ENCODE data around the gene SLC5A10.
"Not testable (repeated sequence)": the region's sequence is repeated elsewhere in the genome, so short reads cannot be mapped to it uniquely, and the experiment has no call there.

Gene SLC5A10

GRCh38 chr17:18950944-18951905 is 740 bp upstream of the SLC5A10 start:
- DNase-seq (ENCODE audit: low read depth in 1 of 2, low spot score in 1 of 2) = no peak
- no peak for TF ChIP-seq JUND (IDR thresholded peaks at IDR 0.05; ENCODE audit: low read depth)
- in situ Hi-C loops (cut with HindIII; ENCODE audit: low pct_unique_long_range_greater_than_20kb, low sequenced_read_pairs) = no loop called here

DNA sequence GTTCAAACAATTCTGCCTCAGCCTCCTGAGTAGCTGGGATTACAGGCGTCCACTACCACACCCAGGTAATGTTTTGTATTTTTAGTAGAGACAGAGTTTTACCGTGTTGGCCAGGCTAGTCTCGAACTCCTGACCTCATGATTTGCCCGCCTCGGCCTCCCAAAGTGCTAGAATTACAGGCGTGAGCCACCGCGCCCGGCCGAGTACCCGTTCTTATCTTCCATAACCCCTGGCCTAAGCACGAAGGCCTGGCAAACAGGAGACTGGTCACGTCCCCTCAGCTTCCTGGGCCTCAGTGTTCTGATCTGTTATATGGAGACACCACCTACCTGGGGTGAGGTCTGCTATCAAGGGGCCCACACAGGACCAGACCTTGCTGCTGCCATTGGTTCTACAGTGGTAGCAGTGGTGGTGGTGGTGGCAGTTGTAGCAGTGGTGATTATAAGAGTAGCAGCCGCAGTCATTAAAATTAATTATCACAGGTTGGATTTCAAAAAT is 1.3 kb downstream of the SLC5A10 start:
- DNase-seq (ENCODE audit: low read depth in 1 of 2, low spot score in 1 of 2) = no peak
- no peak for TF ChIP-seq JUND (IDR thresholded peaks at IDR 0.05; ENCODE audit: low read depth)
- in situ Hi-C loops (cut with HindIII; ENCODE audit: low pct_unique_long_range_greater_than_20kb, low sequenced_read_pairs) = no loop called here

DNA sequence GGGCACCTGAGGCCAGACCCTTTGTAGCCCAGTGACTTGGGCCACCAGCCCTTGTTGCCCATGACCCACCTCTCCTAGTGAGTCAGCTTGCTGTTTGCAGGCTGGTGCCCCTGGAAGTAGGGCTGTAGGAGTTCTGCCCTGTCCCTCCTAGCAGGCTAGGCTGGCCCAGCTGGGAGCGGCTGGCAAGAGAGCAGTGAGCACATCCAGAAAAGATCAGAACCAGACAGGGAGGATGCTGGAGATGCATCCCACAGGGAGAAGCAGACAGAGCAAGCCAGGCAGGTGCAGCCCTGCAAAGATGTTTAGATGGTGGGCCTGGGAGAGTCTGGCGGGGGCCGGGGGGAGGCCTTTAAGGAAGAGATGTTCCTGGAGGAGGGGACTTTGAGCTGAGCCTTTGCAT is 2.4 kb downstream of the SLC5A10 start:
- no peak for DNase-seq (ENCODE audit: low read depth in 1 of 2, low spot score in 1 of 2)
- in situ Hi-C loops (cut with HindIII; ENCODE audit: low pct_unique_long_range_greater_than_20kb, low sequenced_read_pairs) = no loop called here
- no peak for TF ChIP-seq JUND (IDR thresholded peaks at IDR 0.05; ENCODE audit: low read depth)

DNA sequence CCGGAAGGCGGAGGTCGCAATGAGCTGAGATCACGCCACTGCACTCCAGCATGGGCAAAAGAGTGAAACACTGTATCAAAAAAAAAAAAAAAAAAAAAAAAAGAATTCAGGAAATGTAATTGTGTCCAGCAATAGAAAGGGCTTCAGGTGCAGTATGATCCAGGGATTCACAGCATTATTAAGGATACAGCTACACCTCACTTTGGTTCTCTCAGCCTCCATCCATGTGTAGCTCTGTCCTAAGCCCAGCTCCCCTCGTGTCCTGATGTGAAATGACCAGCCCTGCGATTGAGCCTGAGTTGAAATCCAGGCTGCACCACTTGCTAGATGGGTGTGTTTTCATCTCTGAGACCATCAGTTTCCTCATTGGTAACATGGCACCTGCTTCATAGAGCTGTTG is 3.0 kb downstream of the SLC5A10 start:
- TF ChIP-seq JUND (IDR thresholded peaks at IDR 0.05; ENCODE audit: low read depth) = no peak
- no peak for DNase-seq (ENCODE audit: low read depth in 1 of 2, low spot score in 1 of 2)
- in situ Hi-C loops (cut with HindIII; ENCODE audit: low pct_unique_long_range_greater_than_20kb, low sequenced_read_pairs) = no loop called here

DNA sequence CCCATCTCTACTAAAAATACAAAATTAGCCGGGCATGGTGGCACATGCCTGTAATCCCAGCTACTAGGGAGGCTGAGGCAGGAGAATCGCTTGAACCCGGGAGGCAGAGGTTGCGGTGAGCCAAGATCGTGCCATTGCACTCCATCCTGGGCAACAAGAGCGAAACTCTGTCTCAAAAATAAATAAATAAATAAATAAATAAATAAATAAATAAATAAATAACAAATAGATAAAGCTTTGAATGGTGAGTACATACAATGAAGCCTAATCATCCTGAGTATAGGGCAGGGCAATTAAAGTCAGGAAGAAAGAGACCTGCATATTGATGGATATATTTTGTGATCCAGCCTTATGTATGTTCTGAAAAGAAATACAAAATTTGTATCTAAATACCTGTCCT is 4.1 kb downstream of the SLC5A10 start:
- DNase-seq (ENCODE audit: low read depth in 1 of 2, low spot score in 1 of 2); in situ Hi-C loops (cut with HindIII; ENCODE audit: low pct_unique_long_range_greater_than_20kb, low sequenced_read_pairs): not testable (repeated sequence)

GRCh38 chr17:18956581-18956980 is 4.6 kb downstream of the SLC5A10 start:
- in situ Hi-C loops (cut with HindIII; ENCODE audit: low pct_unique_long_range_greater_than_20kb, low sequenced_read_pairs) = no loop called here
- DNase-seq (ENCODE audit: low read depth in 1 of 2, low spot score in 1 of 2) = no peak
- TF ChIP-seq JUND (IDR thresholded peaks at IDR 0.05; ENCODE audit: low read depth) = no peak

- in situ Hi-C loops (cut with HindIII; ENCODE audit: low pct_unique_long_range_greater_than_20kb, low sequenced_read_pairs) = no loop called here
- no peak for TF ChIP-seq JUND (IDR thresholded peaks at IDR 0.05; ENCODE audit: low read depth)
- DNase-seq (ENCODE audit: low read depth in 1 of 2, low spot score in 1 of 2) = no peak
Measured at GRCh38 chr17:18957831-18958230, 5.9 kb downstream of the SLC5A10 start.

DNA sequence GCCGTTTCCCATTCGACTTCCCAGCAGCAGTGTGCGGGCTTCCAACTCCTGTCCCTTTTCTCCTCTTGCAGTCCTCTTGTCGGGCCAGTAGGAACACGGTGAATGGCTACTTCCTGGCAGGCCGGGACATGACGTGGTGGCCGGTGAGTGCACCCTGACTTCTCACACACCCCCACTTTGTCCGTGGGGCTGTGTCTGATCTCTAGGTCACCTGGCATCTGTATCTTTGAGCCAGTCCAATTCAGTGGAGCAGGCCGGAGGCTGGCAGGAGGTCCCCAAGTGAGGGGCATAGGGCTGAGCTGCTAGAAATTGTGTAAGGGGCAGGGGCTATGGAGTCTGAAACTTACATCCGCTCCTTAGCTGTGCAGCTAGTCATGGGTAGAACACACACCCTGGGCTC is 6.6 kb downstream of the SLC5A10 start:
- in situ Hi-C loops (cut with HindIII; ENCODE audit: low pct_unique_long_range_greater_than_20kb, low sequenced_read_pairs) = no loop called here
- DNase-seq (ENCODE audit: low read depth in 1 of 2, low spot score in 1 of 2) = no peak
- no peak for TF ChIP-seq JUND (IDR thresholded peaks at IDR 0.05; ENCODE audit: low read depth)

GRCh38 chr17:18959071-18959844 is 7.3 kb downstream of the SLC5A10 start:
- no peak for DNase-seq (ENCODE audit: low read depth in 1 of 2, low spot score in 1 of 2)
- in situ Hi-C loops (cut with HindIII; ENCODE audit: low pct_unique_long_range_greater_than_20kb, low sequenced_read_pairs) = no loop called here
- TF ChIP-seq JUND (IDR thresholded peaks at IDR 0.05; ENCODE audit: low read depth) = no peak

GRCh38 chr17:18959845-18960240 is 7.9 kb downstream of the SLC5A10 start:
- no peak for DNase-seq (ENCODE audit: low read depth in 1 of 2, low spot score in 1 of 2)
- in situ Hi-C loops (cut with HindIII; ENCODE audit: low pct_unique_long_range_greater_than_20kb, low sequenced_read_pairs) = no loop called here
- TF ChIP-seq JUND (IDR thresholded peaks at IDR 0.05; ENCODE audit: low read depth) = no peak

DNA sequence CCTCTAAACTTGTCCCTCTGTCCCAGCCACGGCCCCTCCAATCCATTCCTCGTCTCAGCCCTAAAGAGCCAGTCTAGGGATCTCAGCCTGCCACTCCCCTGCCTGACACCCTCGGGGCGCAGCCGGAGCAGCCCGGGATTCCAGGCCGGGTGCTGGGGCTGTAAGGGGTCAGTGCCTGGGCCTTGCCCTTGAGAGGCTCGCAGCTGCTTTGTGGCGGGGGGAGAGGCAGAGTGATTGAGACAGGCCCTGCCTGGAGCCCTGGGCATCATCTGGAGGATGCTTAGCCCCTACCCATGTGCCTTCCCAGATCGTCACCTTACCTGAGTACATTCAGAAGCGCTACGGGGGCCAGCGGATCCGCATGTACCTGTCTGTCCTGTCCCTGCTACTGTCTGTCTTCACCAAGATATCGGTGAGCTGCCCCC is 8.3 kb downstream of the SLC5A10 start:
- DNase-seq (ENCODE audit: low read depth in 1 of 2, low spot score in 1 of 2) = no peak
- in situ Hi-C loops (cut with HindIII; ENCODE audit: low pct_unique_long_range_greater_than_20kb, low sequenced_read_pairs) = no loop called here
- no peak for TF ChIP-seq JUND (IDR thresholded peaks at IDR 0.05; ENCODE audit: low read depth)

GRCh38 chr17:18960803-18961511 is 9.0 kb downstream of the SLC5A10 start:
- no peak for TF ChIP-seq JUND (IDR thresholded peaks at IDR 0.05; ENCODE audit: low read depth)
- peak; percentile 80 to 92 for DNase-seq (ENCODE audit: low read depth in 1 of 2, low spot score in 1 of 2)
- in situ Hi-C loops (cut with HindIII; ENCODE audit: low pct_unique_long_range_greater_than_20kb, low sequenced_read_pairs) = no loop called here
